Measurements from ENCODE around the gene REXO2.

DNA sequence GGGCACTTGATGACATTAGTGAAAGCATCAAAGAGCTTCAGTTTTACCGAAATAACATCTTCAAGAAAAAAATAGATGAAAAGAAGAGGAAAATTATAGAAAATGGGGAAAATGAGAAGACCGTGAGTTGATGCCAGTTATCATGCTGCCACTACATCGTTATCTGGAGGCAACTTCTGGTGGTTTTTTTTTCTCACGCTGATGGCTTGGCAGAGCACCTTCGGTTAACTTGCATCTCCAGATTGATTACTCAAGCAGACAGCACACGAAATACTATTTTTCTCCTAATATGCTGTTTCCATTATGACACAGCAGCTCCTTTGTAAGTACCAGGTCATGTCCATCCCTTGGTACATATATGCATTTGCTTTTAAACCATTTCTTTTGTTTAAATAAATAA is 10.6 kb downstream of the REXO2 start:
- TF ChIP-seq, protein P1, sequence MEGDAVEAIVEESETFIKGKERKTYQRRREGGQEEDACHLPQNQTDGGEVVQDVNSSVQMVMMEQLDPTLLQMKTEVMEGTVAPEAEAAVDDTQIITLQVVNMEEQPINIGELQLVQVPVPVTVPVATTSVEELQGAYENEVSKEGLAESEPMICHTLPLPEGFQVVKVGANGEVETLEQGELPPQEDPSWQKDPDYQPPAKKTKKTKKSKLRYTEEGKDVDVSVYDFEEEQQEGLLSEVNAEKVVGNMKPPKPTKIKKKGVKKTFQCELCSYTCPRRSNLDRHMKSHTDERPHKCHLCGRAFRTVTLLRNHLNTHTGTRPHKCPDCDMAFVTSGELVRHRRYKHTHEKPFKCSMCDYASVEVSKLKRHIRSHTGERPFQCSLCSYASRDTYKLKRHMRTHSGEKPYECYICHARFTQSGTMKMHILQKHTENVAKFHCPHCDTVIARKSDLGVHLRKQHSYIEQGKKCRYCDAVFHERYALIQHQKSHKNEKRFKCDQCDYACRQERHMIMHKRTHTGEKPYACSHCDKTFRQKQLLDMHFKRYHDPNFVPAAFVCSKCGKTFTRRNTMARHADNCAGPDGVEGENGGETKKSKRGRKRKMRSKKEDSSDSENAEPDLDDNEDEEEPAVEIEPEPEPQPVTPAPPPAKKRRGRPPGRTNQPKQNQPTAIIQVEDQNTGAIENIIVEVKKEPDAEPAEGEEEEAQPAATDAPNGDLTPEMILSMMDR (IDR thresholded peaks at IDR 0.05 in 8 of 11, conservative IDR thresholded peaks at IDR 0.05 in 3 of 11), result no peak
- no peak for TF ChIP-seq POLR2AphosphoS5 (IDR thresholded peaks at IDR 0.05)

Measured in spleen (tissue), 7 donors.